ENCODE measurements around the gene CDKN1A. TPM values are rescaled to one million over a fixed set of nuclear protein-coding genes. Genes with fewer than 3 reads are reported as not detected.

The CDKN1A gene
- polyA plus RNA-seq, 3 donors = 8.4 to 12.9 (median 10.2) TPM

DNA sequence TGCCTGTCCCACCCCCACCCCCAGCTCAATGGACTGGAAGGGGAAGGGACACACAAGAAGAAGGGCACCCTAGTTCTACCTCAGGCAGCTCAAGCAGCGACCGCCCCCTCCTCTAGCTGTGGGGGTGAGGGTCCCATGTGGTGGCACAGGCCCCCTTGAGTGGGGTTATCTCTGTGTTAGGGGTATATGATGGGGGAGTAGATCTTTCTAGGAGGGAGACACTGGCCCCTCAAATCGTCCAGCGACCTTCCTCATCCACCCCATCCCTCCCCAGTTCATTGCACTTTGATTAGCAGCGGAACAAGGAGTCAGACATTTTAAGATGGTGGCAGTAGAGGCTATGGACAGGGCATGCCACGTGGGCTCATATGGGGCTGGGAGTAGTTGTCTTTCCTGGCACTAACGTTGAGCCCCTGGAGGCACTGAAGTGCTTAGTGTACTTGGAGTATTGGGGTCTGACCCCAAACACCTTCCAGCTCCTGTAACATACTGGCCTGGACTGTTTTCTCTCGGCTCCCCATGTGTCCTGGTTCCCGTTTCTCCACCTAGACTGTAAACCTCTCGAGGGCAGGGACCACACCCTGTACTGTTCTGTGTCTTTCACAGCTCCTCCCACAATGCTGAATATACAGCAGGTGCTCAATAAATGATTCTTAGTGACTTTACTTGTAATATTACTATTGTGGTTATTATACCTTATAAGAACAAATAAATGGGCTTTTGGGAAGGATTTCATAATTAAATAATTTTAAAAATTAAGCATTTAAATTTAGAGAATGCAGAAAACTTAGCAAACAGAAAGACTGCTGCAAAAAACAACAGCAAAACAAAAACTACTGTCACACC lies 8.4 kb downstream of the CDKN1A start:
- no peak for DNase-seq (ENCODE audit: extremely low read depth in 1 of 11, low read depth in 9 of 11, low spot score in 4 of 11)

DNA sequence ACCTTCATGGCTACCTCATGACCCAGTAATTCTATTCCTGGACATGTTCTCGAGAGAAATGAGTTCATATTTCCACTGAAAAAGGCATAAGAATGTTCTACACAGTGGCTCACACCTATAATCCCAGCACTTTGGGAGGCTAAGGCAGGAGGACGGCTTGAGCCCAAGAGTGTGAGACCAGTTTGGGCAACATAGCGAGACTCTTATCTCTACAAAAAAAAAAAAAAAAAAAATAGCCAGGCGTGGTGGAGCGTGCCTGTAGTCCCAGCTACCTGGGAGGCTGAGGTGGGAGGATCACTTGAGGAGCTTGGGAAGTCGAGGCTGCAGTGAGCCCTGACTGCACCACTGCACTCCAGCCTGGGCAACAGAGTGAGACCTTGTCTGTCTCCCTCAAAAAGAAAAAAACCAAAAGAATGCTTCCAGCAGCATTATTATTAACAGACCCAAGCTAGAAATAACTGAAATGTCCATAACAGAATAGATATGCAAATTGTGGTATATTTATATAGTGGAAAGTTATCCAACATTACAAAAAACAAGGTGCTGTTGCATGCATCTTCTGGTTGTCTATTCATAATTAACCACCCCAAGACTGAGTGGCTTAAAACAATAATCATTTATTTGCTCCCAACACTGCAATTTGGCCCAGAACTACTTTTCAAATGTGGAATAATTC lies 9.7 kb downstream of the CDKN1A start:
- no peak for DNase-seq (ENCODE audit: extremely low read depth in 1 of 11, low read depth in 9 of 11, low spot score in 4 of 11)

- DNase-seq (ENCODE audit: extremely low read depth in 1 of 11, low read depth in 9 of 11, low spot score in 4 of 11) = no peak
Measured at GRCh38 chr6:36688739-36689075, 10.2 kb downstream of the CDKN1A start.

DNA sequence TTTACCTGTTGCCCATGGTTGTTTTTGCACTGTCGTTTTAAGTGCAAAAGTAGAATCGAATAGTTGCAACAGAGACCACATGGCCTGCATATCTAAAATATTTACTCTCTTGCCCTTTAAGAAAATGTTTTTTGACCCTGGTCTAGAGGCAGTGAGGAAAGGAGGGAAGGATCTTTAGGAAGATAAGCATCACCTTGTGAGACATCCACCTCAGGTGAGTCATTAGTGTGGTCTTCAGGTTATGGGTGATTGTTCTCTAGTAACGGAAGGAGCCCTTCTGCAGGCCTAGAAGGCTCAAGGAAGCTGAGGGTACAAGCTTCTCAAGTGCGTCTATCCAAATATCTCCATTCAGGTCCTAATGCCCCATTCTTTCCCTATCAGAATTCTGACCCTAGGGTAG lies 12.5 kb downstream of the CDKN1A start:
- DNase-seq (ENCODE audit: extremely low read depth in 1 of 11, low read depth in 9 of 11, low spot score in 4 of 11) = no peak

- DNase-seq (ENCODE audit: extremely low read depth in 1 of 11, low read depth in 9 of 11, low spot score in 4 of 11) = no peak
Measured at GRCh38 chr6:36691612-36692011, 13.1 kb downstream of the CDKN1A start.

- no peak for DNase-seq (ENCODE audit: extremely low read depth in 1 of 11, low read depth in 9 of 11, low spot score in 4 of 11)
Measured at GRCh38 chr6:36692220-36692619, 13.7 kb downstream of the CDKN1A start.

GRCh38 chr6:36692861-36693702 lies 14.6 kb downstream of the CDKN1A start:
- no peak for DNase-seq (ENCODE audit: extremely low read depth in 1 of 11, low read depth in 9 of 11, low spot score in 4 of 11)

- peak in 2 of 11 donors; percentile 28 to 36 for DNase-seq (ENCODE audit: extremely low read depth in 1 of 11, low read depth in 9 of 11, low spot score in 4 of 11)
Measured at GRCh38 chr6:36694616-36695015, 16.1 kb downstream of the CDKN1A start.

GRCh38 chr6:36695414-36695813 lies 16.9 kb downstream of the CDKN1A start:
- no peak for DNase-seq (ENCODE audit: extremely low read depth in 1 of 11, low read depth in 9 of 11, low spot score in 4 of 11)

DNA sequence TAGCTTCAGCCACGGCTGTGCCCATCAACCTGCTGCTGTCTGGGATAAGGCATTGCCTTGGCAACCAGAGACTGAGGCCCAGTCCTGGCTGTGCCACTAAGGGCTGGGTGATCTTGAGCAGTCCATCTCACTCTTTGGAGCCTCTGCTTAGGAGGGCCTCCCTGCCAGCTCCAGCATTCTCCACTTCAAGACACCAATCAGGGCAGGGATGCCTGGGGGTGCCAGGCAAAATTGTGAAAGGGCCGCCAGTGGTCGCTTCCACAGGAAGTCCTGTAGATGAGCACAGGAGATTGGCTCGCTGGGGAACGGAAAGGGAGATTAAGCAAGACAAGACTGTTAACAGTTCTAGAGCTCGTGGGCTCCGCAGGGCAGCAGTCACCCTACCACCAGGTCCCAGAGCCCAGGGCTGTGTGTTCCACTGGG lies 19.0 kb downstream of the CDKN1A start, which contains the start of gene RAB44:
Gene RAB44 (plus strand): TSS at position 346 of the 423 bp plus-strand sequence. CDS start 6,410 bp downstream, outside the sequence.
- no peak for DNase-seq (ENCODE audit: extremely low read depth in 1 of 11, low read depth in 9 of 11, low spot score in 4 of 11)

- no peak for DNase-seq (ENCODE audit: extremely low read depth in 1 of 11, low read depth in 9 of 11, low spot score in 4 of 11)
Measured at GRCh38 chr6:36698196-36698595, 19.7 kb downstream of the CDKN1A start.

GRCh38 chr6:36698871-36699271 lies 20.4 kb downstream of the CDKN1A start:
- DNase-seq (ENCODE audit: extremely low read depth in 1 of 11, low read depth in 9 of 11, low spot score in 4 of 11) = no peak

DNA sequence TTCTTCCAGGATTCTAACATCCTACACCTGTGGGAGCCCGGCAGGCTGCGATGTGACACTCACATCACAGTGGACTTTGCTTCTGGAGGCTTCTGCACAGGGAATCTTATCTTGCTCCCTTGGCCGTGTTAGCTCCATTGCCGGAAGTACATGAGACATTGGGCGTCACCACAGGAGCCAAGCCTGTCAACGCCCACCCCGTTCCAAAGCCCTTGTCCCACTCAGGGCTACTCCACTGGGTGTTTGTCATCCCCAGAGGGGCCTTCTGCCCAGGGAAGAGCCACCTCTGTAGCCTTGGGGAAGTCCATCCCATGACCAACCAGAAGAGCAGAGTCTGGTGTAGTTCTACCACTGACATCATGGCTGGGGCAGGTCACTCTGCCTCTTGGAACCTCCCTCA lies 20.8 kb downstream of the CDKN1A start:
- DNase-seq (ENCODE audit: extremely low read depth in 1 of 11, low read depth in 9 of 11, low spot score in 4 of 11) = no peak

DNA sequence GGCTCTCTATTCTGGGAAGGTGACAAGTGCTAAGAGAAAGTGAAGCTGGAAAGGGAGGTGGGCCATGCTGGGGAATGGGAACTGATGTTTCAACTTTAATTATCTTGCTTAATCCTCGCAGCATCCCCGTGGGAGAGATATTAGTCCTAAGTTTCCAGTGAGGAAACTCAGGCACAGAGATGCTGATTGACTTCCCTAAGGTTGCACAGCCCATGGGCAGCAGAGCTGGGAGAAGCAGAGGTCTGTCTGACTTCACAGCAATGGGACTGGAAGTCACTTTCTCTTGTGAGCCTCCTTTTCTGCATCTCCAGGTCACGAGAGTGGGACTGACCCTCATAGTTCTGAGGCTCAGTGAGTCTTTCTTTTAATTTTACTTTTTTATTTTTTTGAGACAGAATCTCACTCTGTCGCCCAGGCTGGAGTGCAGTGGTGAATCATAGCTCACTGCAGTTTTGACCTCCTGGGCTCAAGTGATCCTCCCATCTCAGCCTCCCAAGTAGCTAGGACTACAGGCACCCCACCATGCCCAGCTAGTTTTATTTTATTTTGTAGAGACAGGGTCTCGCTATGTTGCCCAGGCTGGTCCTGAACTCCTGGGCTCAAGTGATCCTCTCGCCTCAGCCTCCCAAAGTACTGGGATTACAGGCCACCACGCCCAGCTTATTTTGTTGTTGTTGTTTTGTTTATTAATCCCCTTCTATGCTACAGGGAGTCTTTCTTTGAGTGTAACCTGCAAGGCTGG lies 21.7 kb downstream of the CDKN1A start:
- no peak for DNase-seq (ENCODE audit: extremely low read depth in 1 of 11, low read depth in 9 of 11, low spot score in 4 of 11)

DNA sequence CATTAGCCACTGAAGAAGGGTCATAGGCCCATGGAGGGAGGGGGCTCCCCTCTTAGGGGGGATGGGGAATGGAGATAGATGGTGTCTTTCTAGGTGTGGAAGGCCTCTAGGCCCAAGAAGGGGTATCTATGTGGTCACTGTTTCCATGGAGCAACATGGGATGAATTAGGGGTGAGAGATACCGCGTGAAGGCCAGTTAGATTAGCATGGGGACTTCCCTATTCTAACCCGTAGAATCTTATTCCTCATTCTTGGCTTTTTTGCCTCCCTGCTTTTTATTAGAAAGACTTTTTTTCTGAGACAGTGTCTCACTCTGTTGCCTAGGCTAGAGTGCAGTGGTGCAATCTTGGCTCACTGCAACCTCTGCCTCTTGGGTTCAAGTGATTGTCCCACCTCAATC lies 22.3 kb downstream of the CDKN1A start:
- DNase-seq (ENCODE audit: extremely low read depth in 1 of 11, low read depth in 9 of 11, low spot score in 4 of 11) = no peak

DNA sequence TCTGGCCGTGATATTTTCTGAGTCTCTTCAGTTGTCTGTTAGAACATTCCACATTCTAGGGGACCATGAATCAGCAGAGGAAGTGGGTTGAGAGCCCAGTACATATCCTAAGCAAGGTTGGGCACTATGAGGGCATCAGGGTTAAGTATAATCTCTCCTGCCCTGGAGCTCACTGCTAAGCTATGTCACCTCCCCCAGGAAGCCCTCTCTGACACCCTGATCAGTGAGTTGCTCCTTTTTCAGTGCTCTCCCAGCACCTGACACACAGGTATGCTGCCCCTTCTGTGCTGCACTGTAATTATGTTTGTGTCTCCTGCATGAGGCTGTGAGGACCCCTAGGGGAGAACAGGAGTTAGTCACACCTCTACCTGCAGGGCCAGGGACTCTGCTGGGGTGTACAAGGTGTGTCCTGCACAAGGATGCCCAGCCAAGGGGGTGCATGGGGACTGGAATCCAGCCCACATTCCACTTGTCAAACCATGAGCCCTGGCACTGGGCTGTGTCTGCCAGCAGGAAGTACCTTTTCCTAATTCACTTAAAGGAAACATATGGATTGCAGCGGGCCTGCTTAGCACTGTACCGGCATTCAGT lies 23.0 kb downstream of the CDKN1A start:
- no peak for DNase-seq (ENCODE audit: extremely low read depth in 1 of 11, low read depth in 9 of 11, low spot score in 4 of 11)

DNA sequence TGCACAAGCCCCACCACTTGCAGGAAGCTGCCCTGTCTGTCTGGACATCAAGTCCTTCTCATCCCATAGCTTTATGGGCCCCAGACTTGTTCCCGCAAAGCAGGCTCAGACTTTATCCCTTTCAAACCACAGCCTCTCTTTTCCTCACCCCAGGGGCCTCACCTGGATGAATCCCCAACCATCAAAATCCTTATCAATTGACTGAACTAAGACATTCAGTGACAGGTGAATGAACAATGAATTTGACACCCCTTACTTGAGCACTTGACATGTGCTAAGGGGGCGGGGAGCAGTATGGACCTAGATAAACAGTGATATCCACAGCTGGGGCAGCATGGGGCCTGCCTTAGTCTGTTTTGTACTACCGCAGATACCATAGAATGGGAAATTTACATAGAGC lies 24.1 kb downstream of the CDKN1A start:
- DNase-seq (ENCODE audit: extremely low read depth in 1 of 11, low read depth in 9 of 11, low spot score in 4 of 11) = no peak

- DNase-seq (ENCODE audit: extremely low read depth in 1 of 11, low read depth in 9 of 11, low spot score in 4 of 11) = no peak
Measured at GRCh38 chr6:36703081-36703606, 24.6 kb downstream of the CDKN1A start.
